ENCODE data around the gene SCGB1C1.
A peak's percentile ranks its signal among the peaks of the same experiment; 100 is the strongest.
"Not testable (repeated sequence)": the region's sequence is repeated elsewhere in the genome, so short reads cannot be mapped to it uniquely, and the experiment has no call there.

SCGB1C1 gene

DNA sequence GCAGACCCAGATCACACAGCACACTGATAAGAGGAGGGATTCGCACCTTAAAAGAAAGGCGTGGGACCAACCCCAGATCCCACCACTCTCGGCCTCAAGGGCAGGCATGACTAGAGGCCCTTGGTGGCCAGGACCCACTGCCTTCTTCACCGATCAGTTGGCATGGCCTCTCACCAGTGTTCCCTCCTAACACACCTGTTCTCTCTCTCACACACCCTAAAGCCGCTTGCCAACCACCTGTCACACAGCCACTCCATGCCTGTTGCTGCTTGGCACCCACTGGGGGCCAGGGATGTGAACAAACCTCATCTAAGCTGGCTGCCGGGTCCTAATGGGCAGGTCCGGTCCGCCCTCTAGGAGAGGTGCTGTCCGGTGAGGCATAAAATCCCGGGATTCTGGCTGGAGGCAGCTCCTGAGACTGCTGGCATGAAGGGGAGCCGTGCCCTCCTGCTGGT, at the start of gene SCGB1C1:
Gene SCGB1C1, plus strand, starts transcription at position 405 of the 455 bp plus-strand sequence. Its CDS starts 22 bp downstream, at position 427.
- DNase-seq (ENCODE audit: low read depth): not testable (repeated sequence)

DNA sequence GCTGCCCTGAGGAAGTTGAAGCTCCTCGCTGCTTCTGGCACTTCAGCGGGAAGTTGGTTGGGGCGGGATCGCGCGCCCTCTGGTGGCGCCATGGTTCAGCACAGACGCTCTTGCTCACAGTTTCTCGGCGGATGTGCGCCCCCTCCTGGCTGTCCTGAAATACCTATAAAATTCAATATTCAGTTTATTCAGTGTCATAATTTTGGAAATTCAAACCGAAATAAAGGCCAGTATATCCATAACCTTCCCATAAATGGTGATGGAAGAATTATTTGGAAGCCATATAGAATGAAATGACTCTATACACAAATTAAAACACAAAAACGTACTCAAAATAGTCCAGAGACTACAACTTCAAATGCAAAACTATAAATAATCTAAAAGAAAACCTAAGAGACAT, 12.6 kb upstream of the SCGB1C1 start:
- not testable (repeated sequence) for DNase-seq (ENCODE audit: low read depth)

DNA sequence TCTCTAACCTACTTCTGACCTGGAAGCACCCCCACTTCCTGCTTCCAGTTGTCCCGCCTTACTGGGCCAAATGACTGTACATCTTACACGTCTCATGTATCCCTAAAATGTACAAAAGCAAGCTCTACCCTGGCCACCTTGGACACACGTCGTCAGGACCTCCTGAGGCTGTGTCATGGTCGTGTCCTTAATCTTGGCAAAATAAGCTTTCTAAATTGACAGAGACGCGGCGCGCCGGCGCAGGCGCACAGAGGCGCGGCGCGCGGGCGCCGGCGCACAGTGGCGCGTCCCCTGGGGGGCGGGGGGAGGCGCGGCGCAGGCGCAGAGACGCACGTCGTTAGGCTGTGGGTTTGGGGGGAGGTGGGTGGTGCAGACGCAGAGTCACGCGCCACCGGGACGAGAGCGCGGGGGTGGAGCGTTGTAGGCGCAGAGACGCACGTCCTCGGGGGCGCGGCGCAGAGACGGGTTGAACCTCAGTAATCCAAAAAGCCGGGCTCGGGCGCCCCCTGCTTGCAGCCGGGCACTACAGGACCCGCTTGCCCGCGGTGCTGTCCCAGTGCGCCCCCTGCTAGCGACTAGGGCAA, 3.6 kb upstream of the SCGB1C1 start:
- not testable (repeated sequence) for DNase-seq (ENCODE audit: low read depth)

- DNase-seq (ENCODE audit: low read depth): not testable (repeated sequence)
Measured at GRCh38 chr11:189843-190311, 3.0 kb upstream of the SCGB1C1 start.

DNA sequence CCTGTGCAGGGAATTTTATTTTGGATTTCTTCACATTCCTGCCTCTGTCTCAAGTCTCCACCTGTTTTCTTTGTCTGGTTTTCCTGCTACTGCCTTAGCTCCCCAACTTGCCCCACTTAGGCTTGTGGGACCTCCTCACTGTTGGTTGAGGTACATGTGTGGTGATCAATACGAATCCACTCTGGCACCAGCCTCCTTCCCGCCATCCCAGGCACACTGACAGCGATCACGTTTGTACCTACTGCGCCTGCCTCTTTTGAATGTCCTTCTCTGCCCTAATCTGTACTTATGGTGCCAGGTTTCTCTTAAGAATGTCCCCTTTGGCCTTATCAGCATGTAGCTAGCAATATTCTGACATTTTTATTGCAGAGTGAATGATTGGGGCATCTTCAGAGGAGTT, 2.3 kb upstream of the SCGB1C1 start:
- DNase-seq (ENCODE audit: low read depth): not testable (repeated sequence)

- DNase-seq (ENCODE audit: low read depth): peak; percentile 41
Measured at GRCh38 chr11:191490-192478, 1.1 kb upstream of the SCGB1C1 start.

DNA sequence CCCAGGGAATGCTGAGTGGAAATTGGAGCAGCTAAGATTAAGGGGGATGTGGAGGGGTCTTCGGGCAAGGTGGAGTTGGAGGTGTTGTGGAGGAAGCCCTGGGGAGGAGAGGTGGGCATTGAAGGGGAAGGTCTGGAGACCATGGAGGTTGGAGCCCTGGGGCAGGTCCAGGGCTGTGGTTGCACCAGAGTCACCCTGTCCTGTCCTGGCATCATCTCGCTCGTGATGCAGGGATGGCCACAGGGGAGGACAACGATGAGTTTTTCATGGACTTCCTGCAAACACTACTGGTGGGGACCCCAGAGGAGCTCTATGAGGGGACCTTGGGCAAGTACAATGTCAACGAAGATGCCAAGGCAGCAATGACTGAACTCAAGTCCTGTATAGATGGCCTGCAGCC, 603 bp downstream of the SCGB1C1 start:
- not testable (repeated sequence) for DNase-seq (ENCODE audit: low read depth)

DNA sequence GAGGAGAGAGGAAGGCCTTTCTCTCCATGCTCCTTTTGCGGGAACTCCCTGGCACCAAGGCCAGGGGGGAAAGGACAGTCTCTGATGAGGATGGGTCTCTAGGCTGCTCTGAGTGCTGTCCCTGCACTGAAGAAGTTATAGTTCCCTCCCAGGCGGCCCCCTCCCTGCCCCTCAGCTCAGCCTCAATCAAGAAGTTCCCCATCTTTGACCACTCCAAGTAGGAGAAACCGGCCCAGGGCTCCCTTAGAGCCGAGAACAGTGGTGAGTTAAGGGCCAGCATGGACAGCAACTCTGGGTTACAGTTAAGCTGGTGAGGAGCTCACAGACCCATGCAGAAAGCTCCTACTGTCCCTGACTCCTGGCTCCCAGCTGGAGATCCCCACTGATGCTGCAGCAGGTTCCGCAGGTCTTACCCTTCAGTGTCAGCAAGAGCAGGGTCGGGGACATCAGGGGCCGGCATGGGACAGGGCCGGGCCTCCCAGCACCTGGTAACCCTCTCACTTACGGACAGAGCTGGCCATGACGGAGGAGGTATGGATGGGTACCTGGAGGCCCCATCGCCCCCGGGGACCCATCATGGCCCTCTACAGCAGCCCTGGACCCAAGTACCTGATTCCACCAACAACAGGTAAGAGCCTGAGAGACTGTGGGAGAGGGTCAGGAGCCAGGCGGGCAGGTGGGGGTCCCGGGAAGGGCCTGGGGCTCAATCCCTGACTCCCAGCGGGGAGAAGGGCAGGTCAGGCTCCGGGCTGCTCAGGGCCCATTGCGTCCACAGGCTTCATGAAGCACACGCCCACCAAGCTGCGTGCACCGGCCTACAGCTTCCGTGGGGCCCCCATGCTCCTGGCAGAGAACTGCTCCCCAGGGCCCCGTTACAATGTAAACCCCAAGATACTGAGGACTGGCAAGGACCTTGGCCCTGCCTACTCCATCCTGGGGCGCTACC, 4.2 kb downstream of the SCGB1C1 start:
- no peak for DNase-seq (ENCODE audit: low read depth)

- no peak for DNase-seq (ENCODE audit: low read depth)
Measured at GRCh38 chr11:197741-198235, 4.9 kb downstream of the SCGB1C1 start.

DNA sequence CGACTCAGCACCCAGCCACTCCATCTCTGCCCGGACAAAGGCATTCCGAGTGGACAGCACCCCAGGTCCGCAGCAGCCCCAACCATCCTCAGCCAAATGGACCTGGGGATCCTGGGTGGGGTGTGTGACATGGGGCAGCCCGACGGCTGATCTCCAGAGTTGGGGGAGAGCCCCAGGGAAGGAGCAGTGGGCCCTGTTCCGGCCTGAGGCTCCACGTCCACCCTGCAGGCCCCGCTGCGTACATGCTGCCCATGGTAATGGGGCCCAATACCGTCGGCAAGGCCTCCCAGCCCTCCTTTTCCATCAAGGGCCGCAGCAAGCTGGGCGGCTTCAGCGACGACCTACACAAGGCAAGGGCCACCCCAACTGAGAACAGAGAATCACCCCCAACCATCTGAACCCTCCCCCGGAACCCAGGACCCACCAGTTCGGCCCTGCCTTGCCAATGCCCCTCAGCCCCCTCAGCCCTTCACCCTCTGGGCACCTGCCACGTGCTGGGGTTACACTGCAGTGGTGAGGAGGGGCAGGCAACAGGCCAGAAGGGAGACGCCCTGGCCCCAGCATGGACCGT, 5.4 kb downstream of the SCGB1C1 start:
- DNase-seq (ENCODE audit: low read depth): no peak

GRCh38 chr11:199004-199581, 6.2 kb downstream of the SCGB1C1 start:
- DNase-seq (ENCODE audit: low read depth): no peak

DNA sequence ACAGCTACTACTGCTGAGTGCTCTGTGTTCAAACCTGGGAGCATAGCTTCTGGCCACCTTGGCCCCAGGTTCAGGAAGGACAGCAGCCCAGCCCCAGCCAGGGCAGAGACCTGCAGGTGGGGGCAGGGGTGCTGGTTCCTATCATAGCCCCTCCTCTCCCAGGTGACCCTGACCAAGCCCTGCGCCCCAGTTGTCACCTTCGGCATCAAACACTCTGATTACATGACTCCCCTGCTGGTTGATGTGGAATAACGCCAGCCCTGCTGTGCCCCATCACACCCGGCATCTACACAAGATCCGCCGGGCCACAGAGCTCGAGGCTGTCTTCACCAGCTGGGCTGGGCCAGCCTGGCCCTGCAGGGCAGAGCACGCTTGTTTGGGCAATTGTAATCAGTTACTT, 6.9 kb downstream of the SCGB1C1 start:
- no peak for DNase-seq (ENCODE audit: low read depth)

DNA sequence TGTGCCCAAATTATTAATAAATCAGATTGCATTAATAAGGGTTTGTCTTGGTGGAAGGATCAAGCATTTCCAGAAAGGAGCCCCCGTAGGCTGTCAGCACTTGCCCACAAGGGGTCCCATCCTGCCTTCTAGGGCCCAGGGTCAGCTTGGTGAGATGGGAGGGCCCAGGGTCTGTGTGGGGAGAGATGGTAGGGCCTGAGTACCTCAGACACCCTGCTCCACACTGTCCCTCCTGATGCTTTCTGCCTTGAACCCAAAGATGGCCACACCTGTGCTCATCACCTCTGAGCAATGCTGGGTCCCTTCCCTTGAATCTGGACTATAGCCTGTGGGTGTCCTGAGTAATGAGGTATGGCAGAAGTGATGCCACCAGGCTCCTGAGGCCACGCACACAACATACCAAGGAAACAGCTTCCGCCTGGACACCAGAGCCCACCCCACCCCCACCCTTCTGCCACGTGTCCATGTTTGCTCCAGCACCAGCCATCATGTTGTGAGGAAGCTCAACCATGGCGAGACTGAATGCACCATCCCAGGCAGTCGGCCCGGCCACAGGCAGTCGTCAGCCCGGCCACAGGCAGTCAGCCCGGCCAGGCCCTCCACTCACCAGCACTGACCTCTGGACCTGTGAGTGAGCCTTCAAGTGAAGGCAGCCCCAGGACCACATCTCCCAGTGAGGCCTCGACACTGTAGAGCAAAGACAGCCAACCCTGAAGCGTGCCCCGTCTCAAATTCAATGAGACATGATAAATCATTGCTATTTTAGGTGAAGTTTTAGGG, 7.5 kb downstream of the SCGB1C1 start:
- DNase-seq (ENCODE audit: low read depth): no peak

GRCh38 chr11:201966-202365, 9.1 kb downstream of the SCGB1C1 start:
- DNase-seq (ENCODE audit: low read depth): no peak

DNA sequence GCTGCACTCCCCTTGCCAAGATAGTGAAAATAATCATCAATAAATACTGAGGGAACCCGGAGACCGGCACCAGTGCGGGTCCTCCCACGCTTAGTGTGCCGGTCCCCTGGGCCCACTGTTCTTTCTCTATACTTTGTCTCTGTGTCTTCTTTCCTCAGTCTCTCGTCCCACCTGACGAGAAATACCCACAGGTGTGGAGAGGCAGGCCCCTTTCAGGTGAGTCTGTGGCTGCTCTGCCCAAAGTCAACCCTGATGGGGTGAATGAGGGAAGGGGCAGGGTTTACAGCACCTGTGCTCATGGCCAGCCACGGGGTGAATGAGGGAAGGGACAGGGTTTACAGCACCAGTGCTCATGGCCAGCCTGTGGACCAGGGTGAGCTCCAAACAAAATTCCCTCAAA, 9.6 kb downstream of the SCGB1C1 start:
- DNase-seq (ENCODE audit: low read depth): no peak

DNA sequence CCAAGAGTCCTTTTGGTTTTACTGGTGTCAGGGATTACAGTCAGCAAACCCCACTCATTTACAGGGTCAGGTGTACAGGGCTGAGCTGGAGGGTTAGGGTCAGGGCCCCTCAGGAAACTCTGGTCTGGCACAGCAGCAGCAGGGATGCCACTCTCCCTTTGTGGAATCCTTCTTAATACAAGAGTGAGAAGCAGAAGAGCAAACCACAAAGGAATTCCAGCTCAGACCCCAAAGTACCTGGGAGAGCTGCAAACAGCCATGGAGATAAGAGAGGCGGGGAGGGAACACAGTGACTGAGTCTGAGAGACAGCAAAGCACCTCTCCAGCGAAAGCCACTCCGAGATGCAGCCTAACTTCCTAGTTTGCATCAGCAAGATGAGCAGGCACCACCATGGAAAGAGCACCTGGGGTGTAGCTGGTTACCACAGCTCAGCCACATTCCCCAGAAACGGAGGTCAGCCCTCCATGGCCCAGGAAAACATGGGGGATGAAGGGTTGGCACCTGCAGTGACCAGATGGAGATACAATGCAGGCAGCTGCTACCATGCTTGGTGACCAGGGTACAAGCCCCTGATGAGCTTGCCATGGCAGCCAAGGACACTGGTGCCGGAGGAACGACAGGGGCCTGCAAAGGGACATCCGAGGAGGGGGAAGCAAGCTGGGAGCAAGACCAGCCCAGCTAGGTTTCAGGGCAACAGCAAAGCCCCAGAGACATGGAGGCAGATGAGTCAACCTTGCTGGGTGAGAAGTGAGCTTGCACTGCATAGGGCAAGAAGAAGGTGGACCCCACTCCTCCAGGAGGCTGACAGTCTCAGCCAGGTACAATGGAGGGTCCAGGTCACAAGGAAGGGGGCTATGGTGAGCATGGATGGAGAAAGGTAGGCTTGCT, 10.4 kb downstream of the SCGB1C1 start:
- DNase-seq (ENCODE audit: low read depth): no peak

DNA sequence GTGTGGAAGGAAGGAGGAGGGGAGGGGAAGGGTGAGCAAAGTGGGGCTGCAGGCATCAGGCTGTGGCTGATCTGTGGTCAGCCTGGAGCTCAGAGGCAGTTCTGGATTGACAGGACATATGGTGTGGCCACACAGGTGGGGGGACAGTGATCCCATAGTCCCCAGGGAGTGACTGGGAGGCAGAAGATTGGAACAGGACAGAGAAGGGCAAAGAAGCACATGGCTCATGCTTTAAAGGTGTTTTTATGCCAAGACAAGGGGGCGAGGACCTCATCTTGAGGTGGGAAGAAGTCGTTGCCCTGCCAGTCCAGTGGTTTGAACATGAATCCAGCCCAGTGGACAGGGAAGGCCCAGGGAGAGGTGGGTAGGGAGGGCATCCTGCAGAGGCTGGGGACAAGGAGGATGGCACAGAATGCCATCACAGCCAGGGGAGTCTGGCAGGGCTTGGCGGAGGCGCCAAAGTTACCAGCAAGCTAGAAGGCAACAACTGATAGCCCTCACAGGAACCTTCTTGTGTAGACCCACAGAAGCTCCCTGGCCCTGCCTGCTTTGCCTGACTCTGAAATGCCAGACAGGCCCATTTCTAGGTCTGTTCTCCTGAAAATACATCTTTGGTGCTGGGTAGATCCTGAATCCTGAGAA, 11.2 kb downstream of the SCGB1C1 start:
- DNase-seq (ENCODE audit: low read depth): no peak

GRCh38 chr11:204587-205109, 11.8 kb downstream of the SCGB1C1 start:
- DNase-seq (ENCODE audit: low read depth): no peak

Data from stimulated activated CD8-positive, alpha-beta memory T cell treated with anti-CD3 and anti-CD28 coated beads, Interleukin-4, amount 100 ng/mL, for 24 hours (primary cell).